Activated CD4-positive, CD25-positive, alpha-beta regulatory T cell treated with anti-CD3 and anti-CD28 coated beads, Interleukin-2, amount 50 U/mL, for 24 hours (primary cell): ENCODE data around the gene NPVF.

Source experiments
- ATAC-seq, 2 donors: fragments of 150-1000 bp; cut with Tn5 transposase; one replicate each; pipeline ENCODE4 v1.10.0; 2021; ENCODE audit warnings: mild to moderate bottlenecking in 1 of 2, moderate library complexity in 1 of 2

NPVF gene

GRCh38 chr7:25228386-25228785, at the start of gene NPVF:
Gene NPVF (minus strand): TSS chr7:25228486. CDS start chr7:25228439, 47 bp downstream.
- no peak for ATAC-seq

- no peak for ATAC-seq
Measured at GRCh38 chr7:25272265-25272664, 44.0 kb upstream of the NPVF start.

GRCh38 chr7:25263337-25263736, 35.1 kb upstream of the NPVF start:
- ATAC-seq, result no peak

- ATAC-seq, result no peak
Measured at GRCh38 chr7:25262586-25262985, 34.3 kb upstream of the NPVF start.

GRCh38 chr7:25261545-25262140, 33.4 kb upstream of the NPVF start:
- ATAC-seq, result no peak

- peak; percentile 78 to 85 for ATAC-seq
Measured at GRCh38 chr7:25260862-25261494, 32.7 kb upstream of the NPVF start.

- ATAC-seq, result peak; percentile 73 to 82
Measured at GRCh38 chr7:25259487-25260243, 31.4 kb upstream of the NPVF start.

GRCh38 chr7:25256333-25256819, 28.1 kb upstream of the NPVF start:
- ATAC-seq, result no peak

- no peak for ATAC-seq
Measured at GRCh38 chr7:25255611-25256332, 27.5 kb upstream of the NPVF start.

- ATAC-seq, result no peak
Measured at GRCh38 chr7:25254604-25255003, 26.3 kb upstream of the NPVF start.

- ATAC-seq, result no peak
Measured at GRCh38 chr7:25253714-25254113, 25.4 kb upstream of the NPVF start.

- no peak for ATAC-seq
Measured at GRCh38 chr7:25250386-25250785, 22.1 kb upstream of the NPVF start.

GRCh38 chr7:25249772-25250171, 21.5 kb upstream of the NPVF start:
- no peak for ATAC-seq

GRCh38 chr7:25246306-25246705, 18.0 kb upstream of the NPVF start:
- ATAC-seq, result no peak

- no peak for ATAC-seq
Measured at GRCh38 chr7:25244254-25245033, 16.2 kb upstream of the NPVF start.

- no peak for ATAC-seq
Measured at GRCh38 chr7:25242678-25243077, 14.4 kb upstream of the NPVF start.

GRCh38 chr7:25240896-25241295, 12.6 kb upstream of the NPVF start:
- no peak for ATAC-seq

GRCh38 chr7:25240340-25240739, 12.1 kb upstream of the NPVF start:
- no peak for ATAC-seq

- ATAC-seq, result no peak
Measured at GRCh38 chr7:25239888-25240287, 11.6 kb upstream of the NPVF start.

- no peak for ATAC-seq
Measured at GRCh38 chr7:25238066-25238725, 9.9 kb upstream of the NPVF start.

GRCh38 chr7:25235471-25235870, 7.2 kb upstream of the NPVF start:
- ATAC-seq, result no peak

- ATAC-seq, result no peak
Measured at GRCh38 chr7:25234336-25234735, 6.0 kb upstream of the NPVF start.
